HS-5 (cell line): ENCODE measurements around the gene USP14.

ENCODE experiments used
- DNase-seq: peaks from one replicate; pipeline ENCODE4 v3.0.0-alpha.2; 2012; ENCODE audit warnings: low read depth

USP14 gene

DNA sequence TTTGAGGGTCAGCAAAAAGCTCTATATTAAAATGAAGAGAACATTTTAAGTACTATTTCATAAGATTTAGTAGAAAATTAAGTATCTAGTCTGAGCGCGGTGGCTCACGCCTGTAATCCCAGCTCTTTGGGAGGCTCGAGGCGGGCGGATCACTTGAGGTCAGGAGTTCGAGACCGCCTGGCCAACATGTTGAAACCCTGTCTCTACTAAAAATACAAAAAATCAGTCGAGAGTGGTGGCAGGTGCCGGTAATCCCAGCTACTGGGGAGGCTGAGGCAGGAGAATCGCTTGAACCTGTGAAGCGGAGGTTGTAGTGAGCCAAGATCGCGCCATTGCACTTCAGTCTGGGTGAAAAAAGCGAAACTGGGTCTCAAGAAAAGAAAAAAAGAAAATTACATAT is 1.6 kb downstream of the USP14 start:
- no peak for DNase-seq

DNA sequence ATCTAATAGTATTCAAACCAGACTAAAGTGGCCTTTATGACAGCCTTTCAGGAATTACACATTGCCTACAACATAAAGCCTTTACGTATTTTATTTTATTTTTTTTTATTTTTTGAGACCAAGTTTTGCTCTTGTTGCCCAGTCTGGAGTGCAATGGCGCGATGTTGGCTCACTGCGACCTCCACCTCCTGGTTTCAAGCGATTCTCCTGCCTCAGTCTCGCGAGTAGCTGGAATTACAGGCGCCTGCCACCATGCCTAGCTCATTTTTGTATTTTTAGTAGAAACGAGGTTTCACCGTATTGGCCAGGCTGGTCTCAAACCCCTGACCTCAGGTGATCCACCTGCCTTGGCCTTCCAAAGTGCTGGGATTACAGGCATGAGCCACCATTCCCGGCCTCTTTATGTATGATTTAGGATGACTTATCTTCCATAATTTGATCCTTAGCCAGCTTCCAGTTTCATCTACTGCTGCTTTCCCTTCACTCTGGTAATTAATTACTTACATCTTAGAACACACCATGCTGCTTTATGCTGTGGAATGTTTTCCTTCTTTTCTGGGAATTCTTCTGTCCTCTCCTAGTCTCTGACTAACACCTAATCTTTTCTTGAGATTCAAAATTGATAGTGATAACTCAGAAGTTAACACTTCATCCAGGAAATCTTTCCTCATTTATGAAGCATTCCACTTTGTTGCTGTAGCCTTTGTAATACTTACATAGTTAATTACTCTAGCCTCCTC is 2.6 kb downstream of the USP14 start:
- DNase-seq: no peak

DNA sequence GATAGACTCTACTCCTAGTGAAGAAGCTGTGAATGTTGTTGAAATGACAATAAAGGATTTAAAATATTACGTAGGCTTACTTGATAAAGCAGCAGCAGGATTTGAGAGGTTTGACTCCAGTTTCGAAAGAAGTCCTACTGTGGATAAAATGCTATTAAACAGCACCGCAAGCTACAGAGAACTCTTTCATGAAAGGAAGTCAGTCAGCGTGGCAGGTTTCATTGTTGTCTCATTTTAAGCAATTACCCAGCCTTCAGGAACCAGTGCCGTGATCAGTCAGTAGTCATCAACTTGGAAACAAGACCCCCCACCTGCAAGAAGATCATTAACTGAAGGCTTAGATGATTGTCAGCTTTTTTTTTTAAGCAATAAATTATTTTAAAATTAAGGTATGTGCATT is 14.0 kb downstream of the USP14 start:
- DNase-seq: no peak

DNA sequence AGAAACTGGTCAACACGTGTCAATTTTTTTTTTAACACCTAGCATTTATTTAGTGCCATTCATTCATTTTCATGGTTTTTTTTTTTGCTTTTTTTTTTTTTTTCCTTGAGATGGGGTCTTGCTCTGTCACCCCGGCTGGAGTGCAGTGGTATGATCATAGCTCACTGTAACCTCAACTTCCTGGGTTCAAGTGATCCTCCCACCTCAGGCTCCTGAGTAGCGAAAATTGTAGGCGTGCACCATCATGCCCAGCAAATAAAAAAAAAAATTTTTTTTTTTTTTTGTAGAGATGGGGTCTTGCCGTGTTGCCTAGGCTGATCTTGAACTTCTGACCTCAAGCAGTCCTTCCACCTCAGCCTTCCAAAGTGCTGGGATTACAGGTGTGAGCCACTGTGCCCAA is 21.1 kb downstream of the USP14 start:
- DNase-seq: no peak

DNA sequence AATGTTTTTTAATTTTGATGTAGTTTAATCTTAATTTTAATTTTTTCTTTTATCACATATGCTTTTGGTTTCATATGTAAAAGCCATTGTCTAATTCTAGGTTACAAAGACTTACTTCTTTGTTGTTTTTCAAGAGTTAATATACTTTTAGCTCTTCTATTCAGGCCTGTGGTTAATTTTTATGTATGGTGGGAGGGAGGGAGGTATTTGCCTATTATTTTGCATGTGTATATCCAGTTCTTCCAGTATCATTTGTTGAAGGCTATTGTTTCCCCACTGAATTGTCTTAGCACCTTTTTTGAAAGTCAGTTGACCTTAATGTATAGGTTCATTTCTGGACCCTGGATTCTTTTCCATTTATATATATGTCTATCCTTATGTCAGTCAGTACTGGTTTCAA is 23.4 kb downstream of the USP14 start:
- DNase-seq: no peak

DNA sequence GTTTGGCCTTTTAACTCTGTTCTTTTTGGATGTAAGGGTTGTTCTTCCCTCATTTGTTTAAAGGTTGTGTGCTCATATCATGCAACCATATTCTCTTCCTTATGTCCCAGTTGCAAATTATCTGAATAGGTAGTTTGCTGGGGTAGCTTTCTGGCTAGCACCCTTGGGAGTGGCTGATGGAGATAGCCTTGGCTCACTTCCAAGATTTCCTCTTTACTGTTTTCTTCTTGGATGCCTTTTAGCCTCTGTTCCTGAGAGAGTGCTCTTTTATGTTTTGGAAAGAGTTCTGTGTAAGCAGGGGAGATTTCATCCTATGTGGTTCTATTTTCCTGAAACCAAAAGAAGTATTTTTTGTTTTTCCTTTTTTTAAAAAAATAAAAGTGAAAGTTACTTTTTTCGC is 25.4 kb downstream of the USP14 start:
- DNase-seq: no peak

DNA sequence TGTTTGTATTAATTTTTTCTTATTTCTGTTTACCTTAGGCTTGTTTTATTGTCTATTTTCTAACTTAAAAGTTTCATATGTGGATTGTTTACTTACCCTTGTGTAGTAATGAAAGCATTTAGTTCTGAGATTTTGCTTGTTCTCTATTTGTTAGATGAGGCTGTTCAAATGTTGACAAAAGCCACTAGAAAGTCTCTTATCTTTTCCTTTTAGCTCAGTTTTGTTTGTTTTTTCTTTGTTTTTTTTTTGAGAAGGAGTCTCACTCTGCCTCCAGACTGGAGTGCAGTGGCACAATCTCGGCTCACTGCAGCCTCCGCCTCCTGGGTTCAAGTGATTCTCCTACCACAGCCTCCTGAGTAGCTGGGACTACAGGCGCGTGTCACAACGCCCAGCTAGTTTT is 30.9 kb downstream of the USP14 start:
- no peak for DNase-seq

DNA sequence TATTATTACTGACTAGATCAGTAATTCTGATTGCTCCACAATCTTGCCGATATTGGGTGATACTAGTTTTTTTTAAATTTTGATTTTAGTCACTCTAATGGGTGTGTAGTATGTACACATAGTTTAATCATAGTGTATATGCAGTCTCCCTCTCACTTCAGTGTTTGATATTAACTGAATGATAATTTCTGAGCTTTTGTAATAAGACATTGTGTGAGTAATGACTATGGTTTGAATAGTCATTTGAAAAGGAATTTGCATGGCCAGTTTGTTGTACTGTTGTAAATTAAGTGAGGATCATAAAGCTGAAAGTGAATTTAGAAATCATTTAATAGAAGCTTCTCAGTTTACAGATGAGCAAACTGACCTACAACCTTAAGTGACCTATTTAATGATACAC is 33.4 kb downstream of the USP14 start:
- DNase-seq: no peak

DNA sequence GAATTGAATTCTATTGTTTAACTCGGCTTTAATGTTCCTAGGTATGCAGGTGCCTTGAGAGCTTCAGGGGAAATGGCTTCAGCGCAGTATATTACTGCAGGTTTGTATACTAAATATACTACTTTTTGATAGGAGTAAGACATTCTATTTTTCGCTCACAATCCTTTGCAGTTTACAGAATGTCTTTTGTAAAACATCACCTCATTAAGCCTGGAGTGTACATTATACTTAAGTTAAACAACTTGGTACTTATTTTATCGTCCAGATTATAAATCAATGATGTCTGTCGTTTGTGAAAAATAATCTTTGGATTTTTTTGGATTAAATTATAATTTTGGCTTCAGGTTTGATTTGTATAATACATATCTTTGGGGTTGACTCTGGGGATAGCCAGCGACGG is 34.4 kb downstream of the USP14 start:
- DNase-seq: no peak

DNA sequence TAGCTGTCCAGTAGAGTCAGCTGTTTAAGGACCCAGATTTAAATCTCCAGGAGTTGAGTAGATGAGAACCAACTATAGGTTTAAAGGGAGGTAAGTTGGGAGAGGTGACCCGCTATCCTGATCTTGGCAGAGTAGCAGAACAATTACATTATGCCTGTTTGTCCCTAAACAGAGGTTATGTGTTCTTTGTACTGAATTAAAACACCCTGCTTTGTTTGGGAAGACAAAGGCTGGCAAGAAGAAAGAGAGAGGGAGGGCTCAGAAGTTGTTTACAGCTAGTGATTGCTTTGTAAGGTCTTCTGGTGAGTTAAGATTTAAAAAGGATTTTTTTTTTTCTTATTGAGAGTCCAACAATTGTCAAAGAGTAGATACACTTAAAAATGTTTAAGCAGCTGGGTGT is 37.3 kb downstream of the USP14 start:
- no peak for DNase-seq

DNA sequence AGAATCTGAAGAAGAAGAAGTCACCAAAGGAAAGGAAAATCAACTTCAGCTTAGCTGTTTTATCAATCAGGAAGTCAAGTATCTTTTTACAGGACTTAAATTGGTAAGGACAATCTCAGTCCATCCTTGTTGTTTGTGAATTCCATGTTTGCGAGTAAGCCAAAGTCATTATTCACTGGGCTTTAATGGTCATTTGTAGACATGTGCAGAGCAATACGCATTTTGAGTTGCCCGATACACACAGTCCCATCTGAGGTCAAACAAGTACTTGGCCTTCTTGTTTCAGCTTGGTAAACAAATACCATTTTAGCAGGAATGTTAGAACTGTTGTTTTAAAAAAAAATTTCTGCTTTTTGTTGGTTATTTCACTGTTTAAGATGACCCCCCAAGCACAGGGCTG is 40.9 kb downstream of the USP14 start:
- DNase-seq: no peak

DNA sequence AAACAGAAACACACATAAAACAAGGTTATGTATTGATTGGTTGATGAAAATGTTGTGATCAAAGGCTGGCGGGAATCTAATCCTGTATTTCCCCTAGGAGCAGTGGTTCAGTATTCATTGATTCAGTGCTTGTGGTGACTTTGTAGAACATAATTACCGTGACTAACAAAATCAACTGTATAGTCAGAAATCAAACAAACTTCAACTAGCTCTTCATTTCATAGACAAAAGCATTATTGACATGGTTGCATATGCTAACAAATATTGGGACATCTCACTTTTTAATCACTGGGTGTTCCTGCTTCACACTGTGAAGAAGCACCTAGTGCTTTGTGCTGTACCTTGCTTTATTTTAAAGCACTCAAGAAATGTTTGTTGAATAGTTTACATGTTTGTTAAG is 41.4 kb downstream of the USP14 start:
- no peak for DNase-seq

DNA sequence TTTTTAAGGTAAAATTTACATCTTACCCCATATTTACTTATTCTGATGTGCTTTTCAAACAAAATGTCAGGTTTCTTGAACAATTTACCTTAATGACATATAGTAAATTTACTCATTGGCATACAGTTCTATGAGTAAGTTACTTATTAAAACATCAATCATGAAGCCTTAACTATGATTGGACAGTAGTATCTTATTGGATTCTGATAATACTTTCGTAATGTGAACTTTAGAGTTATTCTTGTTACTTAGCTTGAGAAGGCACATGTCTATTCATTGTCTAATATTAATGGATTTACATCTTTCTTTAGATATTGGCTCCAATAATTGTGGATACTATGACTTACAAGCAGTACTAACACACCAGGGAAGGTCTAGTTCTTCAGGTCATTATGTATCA is 51.7 kb downstream of the USP14 start:
- DNase-seq: no peak

DNA sequence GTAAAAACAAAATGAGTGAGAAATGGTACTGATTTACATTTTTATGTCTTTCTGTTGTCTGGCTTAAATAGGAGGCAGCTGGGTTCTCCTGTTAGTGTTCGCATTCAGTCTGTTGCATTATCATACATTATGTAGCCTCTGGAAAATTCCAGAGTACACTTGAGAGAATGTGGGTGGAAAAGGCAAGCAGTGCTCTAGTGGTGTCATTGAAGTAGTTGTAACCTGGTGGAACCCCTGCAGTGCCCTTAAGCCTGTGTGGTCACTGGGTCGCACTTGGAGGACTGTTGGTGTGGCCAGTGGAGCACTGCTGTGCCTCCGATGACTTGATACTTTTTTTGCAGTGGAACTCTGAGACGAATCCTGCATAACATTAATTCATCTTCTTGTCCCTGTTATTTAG is 52.4 kb downstream of the USP14 start:
- DNase-seq: no peak

DNA sequence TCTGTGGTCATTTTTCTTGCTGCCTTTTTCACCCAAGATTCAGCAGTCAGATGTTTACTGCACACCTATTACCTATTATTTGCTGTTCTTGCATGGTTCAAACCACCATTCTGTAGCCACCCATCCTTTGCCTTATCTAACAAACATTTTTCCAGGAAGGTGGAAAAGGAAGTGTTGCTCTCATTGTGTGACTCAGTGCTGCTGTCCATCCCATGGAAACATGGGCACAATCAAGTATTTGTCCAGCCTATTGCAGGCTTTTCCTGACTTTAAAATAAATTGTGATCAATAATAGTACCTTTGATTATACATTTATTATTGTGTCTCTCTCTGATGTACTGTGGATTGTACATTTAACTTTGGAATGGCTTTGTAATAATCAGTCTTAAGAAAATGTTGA is 53.2 kb downstream of the USP14 start:
- no peak for DNase-seq

DNA sequence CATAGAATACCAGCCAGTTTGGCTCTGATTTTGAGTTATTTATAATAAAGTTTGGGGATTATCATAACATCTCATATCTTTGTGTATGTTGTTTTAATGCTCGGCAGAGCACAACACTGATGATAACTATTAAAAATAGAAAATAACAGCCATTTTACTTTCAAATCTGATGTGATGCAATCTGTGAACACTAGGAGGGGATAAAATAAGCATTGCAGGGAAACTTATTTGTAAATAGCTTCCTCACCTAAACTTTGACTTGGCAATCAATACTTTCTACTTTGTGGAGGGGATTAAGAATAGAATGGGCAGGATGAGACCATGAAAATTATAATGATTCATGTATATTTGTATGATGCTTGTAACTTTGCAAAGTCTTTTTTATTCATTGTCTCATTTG is 54.4 kb downstream of the USP14 start:
- no peak for DNase-seq

DNA sequence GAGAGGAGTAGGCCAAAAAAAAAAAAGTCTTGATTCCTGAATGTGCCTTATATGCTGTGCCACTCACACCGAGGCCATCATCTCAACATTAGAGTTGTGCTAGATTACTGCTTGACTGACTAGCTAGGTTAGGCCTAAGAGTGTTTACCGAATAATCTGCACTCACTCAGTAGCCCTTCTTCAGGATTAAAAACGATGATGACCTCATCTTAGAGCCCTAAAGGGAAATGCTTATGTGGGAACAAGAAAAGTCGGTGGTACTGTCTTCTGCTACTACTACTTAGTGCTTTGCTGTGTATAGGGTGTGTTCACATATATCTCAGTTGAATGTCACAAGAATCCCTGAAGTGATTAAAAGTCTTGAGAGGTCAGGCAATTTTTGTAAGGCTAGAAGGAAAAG is 55.1 kb downstream of the USP14 start:
- no peak for DNase-seq

DNA sequence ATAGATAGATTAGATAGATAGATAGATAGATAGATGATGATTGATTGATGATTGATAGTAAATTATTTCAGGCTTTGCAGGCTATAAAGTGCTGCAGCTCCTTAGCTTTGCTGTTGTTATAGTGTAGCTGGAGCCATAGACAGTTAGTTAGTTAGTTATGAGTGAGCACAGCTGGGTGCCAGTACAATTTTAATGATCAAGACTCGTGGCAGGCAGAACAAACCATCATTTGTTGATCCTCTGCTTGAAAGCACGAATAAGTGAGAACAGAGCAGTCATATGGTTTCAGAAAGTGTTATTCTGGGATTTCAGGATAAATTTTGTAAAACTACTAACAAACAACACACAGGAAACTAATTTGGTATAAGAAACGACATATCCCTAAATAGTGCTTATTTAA is 55.6 kb downstream of the USP14 start:
- DNase-seq: no peak

DNA sequence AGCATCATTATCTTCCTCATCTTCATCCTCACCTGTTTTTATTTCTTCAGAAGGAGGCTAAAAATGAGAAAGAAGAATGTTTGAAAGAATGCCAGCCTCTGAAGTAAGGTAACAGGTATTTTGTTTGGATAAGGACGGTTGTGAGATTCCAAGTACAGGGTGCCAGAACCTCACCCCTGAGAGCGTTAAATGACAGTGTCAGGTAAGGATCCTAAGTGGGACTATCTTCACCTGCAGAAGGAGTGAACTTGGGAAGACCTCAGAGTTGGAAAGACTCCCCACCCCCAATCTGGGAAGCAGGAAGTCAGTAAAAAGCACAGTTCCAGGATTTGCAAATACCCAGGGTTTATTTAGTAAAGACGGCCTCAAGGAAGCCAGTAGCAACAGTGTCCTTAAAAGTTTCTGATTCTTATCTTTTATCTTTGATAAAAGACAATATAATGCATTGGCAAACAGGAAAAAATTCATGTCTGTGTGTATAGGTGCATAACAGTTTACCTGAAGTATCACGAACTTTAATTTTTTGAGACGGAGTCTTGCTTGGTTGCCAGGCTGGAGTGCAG is 57.2 kb downstream of the USP14 start:
- DNase-seq: no peak

DNA sequence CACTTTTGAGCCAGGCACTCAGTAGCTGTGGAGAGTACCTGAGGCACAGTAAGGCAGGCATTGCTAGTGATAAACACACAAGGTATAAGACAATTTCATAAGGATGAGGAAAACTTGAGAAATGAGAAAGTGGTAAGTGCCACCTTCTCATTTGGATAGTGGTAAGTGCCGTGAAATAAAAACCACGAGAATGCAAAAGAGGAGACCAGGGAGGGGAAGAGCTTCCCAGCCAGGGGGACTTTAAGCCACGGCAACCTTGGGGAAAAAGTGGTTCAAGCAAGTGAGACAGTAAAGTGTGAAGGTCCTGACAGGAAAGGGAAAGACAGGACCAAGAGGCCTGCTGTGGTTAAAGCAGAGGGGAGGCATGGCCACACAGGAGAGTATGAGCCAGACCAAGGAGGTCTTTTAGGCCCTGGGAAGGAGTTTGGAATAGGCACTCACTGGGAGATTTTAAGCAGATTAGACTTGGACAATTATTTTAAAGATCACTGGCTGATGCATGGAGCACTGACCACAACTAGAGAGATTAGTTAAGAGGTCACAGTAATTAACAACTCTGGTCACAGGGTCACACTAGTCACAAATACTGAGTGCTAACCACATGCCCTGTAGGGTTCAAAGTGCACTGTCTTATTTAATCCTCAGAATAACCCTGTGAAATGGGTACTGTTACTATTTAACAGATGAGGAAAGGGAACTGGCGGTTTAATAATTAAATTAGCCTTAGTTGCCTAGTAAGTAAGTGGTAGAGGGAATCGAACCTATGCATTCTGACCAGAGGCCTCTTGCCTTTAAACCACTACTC is 59.4 kb downstream of the USP14 start:
- DNase-seq: no peak

DNA sequence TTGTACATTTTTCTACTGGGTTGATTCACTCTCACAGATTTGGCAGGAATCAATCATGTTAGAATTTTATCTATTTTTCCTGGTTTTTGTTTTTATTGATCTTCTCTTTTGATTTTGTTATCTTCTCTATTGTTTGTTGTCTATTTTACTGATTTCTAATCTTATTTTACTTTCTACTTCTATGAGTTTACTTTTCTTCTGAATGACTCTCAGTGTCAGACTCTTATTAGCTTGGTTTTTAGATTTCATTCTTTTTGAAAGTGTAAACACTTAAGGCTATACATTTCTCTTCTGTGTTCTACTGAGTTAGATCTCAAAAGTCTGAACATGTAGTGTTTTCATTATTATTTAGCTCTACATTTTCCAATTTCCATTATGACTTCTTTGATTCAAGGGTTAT is 62.4 kb downstream of the USP14 start:
- no peak for DNase-seq

DNA sequence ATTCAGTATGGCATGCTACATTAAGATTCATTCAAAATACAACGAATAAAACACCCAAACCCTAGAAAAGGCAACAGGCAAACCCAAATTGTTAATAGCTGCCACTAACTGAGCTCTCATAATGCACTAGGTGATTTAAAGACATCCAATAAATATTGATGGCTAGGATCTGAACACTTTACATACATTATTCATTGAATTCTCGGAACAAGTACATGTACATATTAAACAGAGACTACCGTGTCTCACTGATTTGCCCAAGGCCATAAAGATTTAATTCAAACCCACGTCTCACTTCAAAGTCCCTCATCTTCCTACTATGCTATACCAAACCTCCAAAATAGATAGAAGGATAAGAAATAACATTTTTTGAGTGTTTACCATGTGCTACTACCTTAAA is 67.4 kb downstream of the USP14 start:
- DNase-seq: no peak

DNA sequence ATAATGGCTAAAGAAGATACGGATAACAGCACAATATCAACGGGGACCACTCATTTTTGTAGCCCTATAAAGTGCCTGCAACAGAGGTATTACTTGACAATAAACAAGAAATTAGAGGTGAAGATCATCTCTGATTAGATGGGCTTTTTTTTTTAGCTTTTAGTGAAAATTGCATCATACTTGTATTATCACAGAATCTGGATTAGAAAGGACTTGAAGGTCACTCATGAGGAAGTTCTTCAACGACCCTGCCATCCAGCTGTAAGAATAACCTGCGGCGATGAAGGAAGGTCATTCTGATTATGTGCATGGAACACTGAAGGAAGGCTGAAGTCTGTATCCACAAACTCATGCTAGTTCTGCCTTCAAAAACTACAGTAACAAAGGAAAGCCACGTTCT is 69.0 kb downstream of the USP14 start:
- no peak for DNase-seq

DNA sequence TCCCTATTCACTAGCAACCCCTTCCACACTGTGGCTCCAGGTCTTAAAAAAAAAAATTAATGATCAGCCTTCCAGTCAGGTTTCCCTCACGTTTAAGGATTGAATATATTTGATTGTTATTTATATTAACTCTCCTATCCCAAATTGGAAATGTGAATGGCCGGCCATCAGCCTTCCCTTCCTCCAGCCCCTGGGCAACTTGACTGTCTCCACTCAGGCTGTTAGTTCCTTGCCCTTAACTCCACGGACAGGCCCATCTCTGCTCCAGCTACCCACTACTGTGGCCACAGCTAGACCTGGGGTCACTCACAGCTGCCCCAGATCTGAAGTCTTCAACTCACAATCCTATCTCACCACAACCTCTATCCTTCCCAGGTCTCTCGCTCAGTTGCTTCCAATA is 69.5 kb downstream of the USP14 start:
- DNase-seq: no peak
